ENCODE results near the gene ARMC9.
"Not testable (repeated sequence)": the region's sequence is repeated elsewhere in the genome, so short reads cannot be mapped to it uniquely, and the experiment has no call there.

The ARMC9 gene

GRCh38 chr2:231184319-231184718, 14.1 kb upstream of the ARMC9 start:
- no peak for DNase-seq

- no peak for DNase-seq
Measured at GRCh38 chr2:231185050-231185725, 13.2 kb upstream of the ARMC9 start.

GRCh38 chr2:231185886-231186285, 12.5 kb upstream of the ARMC9 start:
- no peak for DNase-seq

- no peak for DNase-seq
Measured at GRCh38 chr2:231186325-231186724, 12.1 kb upstream of the ARMC9 start.

- DNase-seq, result no peak
Measured at GRCh38 chr2:231187736-231188505, 10.5 kb upstream of the ARMC9 start.

- no peak for DNase-seq
Measured at GRCh38 chr2:231188506-231189170, 9.8 kb upstream of the ARMC9 start.

GRCh38 chr2:231189171-231189530, 9.3 kb upstream of the ARMC9 start:
- DNase-seq, result no peak

- no peak for DNase-seq
Measured at GRCh38 chr2:231189571-231190495, 8.6 kb upstream of the ARMC9 start.

- DNase-seq, result no peak
Measured at GRCh38 chr2:231190531-231191197, 7.8 kb upstream of the ARMC9 start.

GRCh38 chr2:231191896-231192872, 6.2 kb upstream of the ARMC9 start:
- DNase-seq, result no peak

GRCh38 chr2:231193216-231193615, 5.2 kb upstream of the ARMC9 start:
- no peak for DNase-seq

GRCh38 chr2:231196592-231196991, 1.8 kb upstream of the ARMC9 start:
- no peak for DNase-seq

- not testable (repeated sequence) for DNase-seq
Measured at GRCh38 chr2:231197196-231197595, 1.2 kb upstream of the ARMC9 start.

GRCh38 chr2:231197706-231198290, 633 bp upstream of the ARMC9 start:
- no peak for DNase-seq

- no peak for DNase-seq
Measured at GRCh38 chr2:231199219-231199618, 788 bp downstream of the ARMC9 start.

- DNase-seq, result no peak
Measured at GRCh38 chr2:231200805-231201474, 2.5 kb downstream of the ARMC9 start.

- no peak for DNase-seq
Measured at GRCh38 chr2:231201475-231201814, 3.0 kb downstream of the ARMC9 start.

GRCh38 chr2:231203087-231203486, 4.7 kb downstream of the ARMC9 start:
- DNase-seq, result no peak

GRCh38 chr2:231204146-231204545, 5.7 kb downstream of the ARMC9 start:
- no peak for DNase-seq

GRCh38 chr2:231204581-231204980, 6.2 kb downstream of the ARMC9 start:
- no peak for DNase-seq

Measured in DMS79 treated with DMSO at 0.1 percent for 48 hours (cell line).